ENCODE results near the gene HABP4. TPM values are rescaled to one million over a fixed set of nuclear protein-coding genes. Genes with fewer than 3 reads are reported as not detected.

Gene HABP4
- total and polyA plus RNA-seq, 2 donors from 2014 or later = 20.9 to 37.5 TPM

DNA sequence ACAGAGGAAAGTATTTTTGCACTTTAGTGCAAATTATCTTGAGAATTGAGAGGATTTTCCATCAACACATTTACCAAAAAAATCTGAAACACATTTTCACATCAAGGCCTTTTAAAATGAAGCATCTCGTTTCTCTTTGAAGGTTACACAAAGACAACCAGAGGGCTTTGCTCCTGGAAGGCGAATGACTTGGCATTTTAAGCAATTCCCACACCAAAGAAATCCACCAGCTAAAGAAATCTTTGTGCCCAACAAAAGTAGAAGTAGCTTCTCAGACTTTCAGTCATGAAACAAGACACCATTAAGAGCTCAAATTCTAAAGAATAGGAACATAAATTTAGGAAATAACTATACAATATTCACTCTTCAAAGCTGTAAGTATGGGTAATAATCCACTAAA lies 59.9 kb downstream of the HABP4 start:
- no peak overlapping the region for H3K9ac ChIP-seq (ENCODE audit: low read length in 3 of 3)
- no peaks in the 10 kb centered on the region for H3K27me3 ChIP-seq (ENCODE audit: control insufficient read depth, insufficient read depth, low read length)
- no peaks in the 10 kb centered on the region for H3K9me3 ChIP-seq (ENCODE audit: control insufficient read depth in 2 of 3, insufficient read depth in 1 of 3, low read length in 3 of 3)
- no peak for DNase-seq
- H3K4me3 ChIP-seq (ENCODE audit: low read length in 3 of 3) = no peak overlapping the region
- no peak overlapping the region for H3K27ac ChIP-seq (ENCODE audit: low read depth in 2 of 2, low read length in 2 of 2)
- TF ChIP-seq, protein P1, sequence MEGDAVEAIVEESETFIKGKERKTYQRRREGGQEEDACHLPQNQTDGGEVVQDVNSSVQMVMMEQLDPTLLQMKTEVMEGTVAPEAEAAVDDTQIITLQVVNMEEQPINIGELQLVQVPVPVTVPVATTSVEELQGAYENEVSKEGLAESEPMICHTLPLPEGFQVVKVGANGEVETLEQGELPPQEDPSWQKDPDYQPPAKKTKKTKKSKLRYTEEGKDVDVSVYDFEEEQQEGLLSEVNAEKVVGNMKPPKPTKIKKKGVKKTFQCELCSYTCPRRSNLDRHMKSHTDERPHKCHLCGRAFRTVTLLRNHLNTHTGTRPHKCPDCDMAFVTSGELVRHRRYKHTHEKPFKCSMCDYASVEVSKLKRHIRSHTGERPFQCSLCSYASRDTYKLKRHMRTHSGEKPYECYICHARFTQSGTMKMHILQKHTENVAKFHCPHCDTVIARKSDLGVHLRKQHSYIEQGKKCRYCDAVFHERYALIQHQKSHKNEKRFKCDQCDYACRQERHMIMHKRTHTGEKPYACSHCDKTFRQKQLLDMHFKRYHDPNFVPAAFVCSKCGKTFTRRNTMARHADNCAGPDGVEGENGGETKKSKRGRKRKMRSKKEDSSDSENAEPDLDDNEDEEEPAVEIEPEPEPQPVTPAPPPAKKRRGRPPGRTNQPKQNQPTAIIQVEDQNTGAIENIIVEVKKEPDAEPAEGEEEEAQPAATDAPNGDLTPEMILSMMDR (IDR thresholded peaks at IDR 0.05; ENCODE audit: borderline replicate concordance, extremely low read depth, insufficient read depth) = no peak
- intact Hi-C loops (cut with DNase I) = no loop called here
- FAIRE-seq = peak; percentile 15
- H3K4me1 ChIP-seq (ENCODE audit: control insufficient read depth in 2 of 3, insufficient read depth in 2 of 3, low read depth in 1 of 3, low read length in 3 of 3) = no peaks in the 10 kb centered on the region
- peaks cover 0 to 4% (median 3%) of the 10 kb centered on the region in 3 donors for H3K36me3 ChIP-seq (ENCODE audit: control insufficient read depth in 2 of 3, insufficient read depth in 3 of 3, low read length in 3 of 3)

DNA sequence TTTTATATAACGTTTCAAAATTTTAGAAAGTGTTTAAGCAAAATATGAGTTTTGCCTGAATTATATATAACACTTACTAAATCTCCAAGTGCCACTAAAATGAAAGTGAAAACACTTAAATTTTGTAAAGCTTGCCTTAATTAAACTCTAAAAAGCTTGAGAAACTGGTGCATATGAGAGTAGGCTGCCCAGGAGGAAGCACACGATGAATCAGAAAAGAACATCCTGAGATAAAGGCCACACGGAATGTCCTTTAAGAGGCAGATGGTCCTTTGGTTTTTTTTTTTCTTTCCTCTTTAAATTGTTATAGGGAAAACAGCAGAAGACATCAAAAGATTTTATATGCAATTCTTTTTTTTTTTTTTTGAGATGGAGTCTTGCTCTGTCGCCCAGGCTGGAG lies 60.3 kb downstream of the HABP4 start:
- TF ChIP-seq, protein P1 (IDR thresholded peaks at IDR 0.05; ENCODE audit: borderline replicate concordance, extremely low read depth, insufficient read depth) = no peak
- DNase-seq (no peak), FAIRE-seq (no peak)
- no peaks in the 10 kb centered on the region for H3K4me1 ChIP-seq (ENCODE audit: control insufficient read depth in 2 of 3, insufficient read depth in 2 of 3, low read depth in 1 of 3, low read length in 3 of 3)
- H3K9ac ChIP-seq (ENCODE audit: low read length in 3 of 3) = no peak overlapping the region
- H3K27ac ChIP-seq (ENCODE audit: low read depth in 2 of 2, low read length in 2 of 2) = no peak overlapping the region
- peaks cover 0 to 4% (median 3%) of the 10 kb centered on the region in 3 donors for H3K36me3 ChIP-seq (ENCODE audit: control insufficient read depth in 2 of 3, insufficient read depth in 3 of 3, low read length in 3 of 3)
- H3K27me3 ChIP-seq (ENCODE audit: control insufficient read depth, insufficient read depth, low read length) = no peaks in the 10 kb centered on the region
- no peaks in the 10 kb centered on the region for H3K9me3 ChIP-seq (ENCODE audit: control insufficient read depth in 2 of 3, insufficient read depth in 1 of 3, low read length in 3 of 3)
- no peak overlapping the region for H3K4me3 ChIP-seq (ENCODE audit: low read length in 3 of 3)
- intact Hi-C loops (cut with DNase I) = no loop called here

GRCh38 chr9:96512240-96512639 lies 62.3 kb downstream of the HABP4 start:
- no peak overlapping the region for H3K4me3 ChIP-seq (ENCODE audit: low read length in 3 of 3)
- intact Hi-C loops (cut with DNase I) = no loop called here
- TF ChIP-seq, protein P1 (IDR thresholded peaks at IDR 0.05; ENCODE audit: borderline replicate concordance, extremely low read depth, insufficient read depth) = no peak
- no peaks in the 10 kb centered on the region for H3K9me3 ChIP-seq (ENCODE audit: control insufficient read depth in 2 of 3, insufficient read depth in 1 of 3, low read length in 3 of 3)
- DNase-seq = no peak
- H3K4me1 ChIP-seq (ENCODE audit: control insufficient read depth in 2 of 3, insufficient read depth in 2 of 3, low read depth in 1 of 3, low read length in 3 of 3) = no peaks in the 10 kb centered on the region
- no peak for FAIRE-seq
- no peak overlapping the region for H3K27ac ChIP-seq (ENCODE audit: low read depth in 2 of 2, low read length in 2 of 2)
- H3K36me3 ChIP-seq (ENCODE audit: control insufficient read depth in 2 of 3, insufficient read depth in 3 of 3, low read length in 3 of 3) = peaks cover 0 to 4% (median 3%) of the 10 kb centered on the region in 3 donors
- H3K9ac ChIP-seq (ENCODE audit: low read length in 3 of 3) = no peak overlapping the region
- H3K27me3 ChIP-seq (ENCODE audit: control insufficient read depth, insufficient read depth, low read length) = no peaks in the 10 kb centered on the region

DNA sequence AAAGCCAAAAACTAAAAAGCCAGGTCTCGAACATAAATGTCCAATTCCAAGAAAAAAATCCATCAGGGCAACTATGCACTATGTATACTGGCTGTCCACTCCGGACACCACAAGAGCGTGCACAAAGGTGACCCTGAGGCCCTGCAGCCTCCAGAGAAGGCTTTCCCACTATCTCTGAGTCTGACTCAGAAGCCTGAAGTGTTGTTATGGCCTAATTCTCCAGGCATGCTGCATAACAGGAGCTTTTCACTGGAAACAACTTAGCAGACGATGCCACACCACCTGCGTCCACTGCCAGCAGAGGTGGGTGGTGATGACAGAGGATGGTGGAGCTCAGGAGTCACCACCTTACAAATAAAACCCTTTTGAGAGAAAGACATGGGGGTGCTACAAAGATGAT lies 63.7 kb downstream of the HABP4 start:
- H3K4me3 ChIP-seq (ENCODE audit: low read length in 3 of 3) = no peak overlapping the region
- intact Hi-C loops (cut with DNase I) = no loop called here
- H3K27me3 ChIP-seq (ENCODE audit: control insufficient read depth, insufficient read depth, low read length) = no peaks in the 10 kb centered on the region
- H3K36me3 ChIP-seq (ENCODE audit: control insufficient read depth in 2 of 3, insufficient read depth in 3 of 3, low read length in 3 of 3) = peaks cover 0 to 3% (median 0%) of the 10 kb centered on the region in 3 donors
- no peak overlapping the region for H3K27ac ChIP-seq (ENCODE audit: low read depth in 2 of 2, low read length in 2 of 2)
- DNase-seq = no peak
- H3K9ac ChIP-seq (ENCODE audit: low read length in 3 of 3) = no peak overlapping the region
- no peaks in the 10 kb centered on the region for H3K9me3 ChIP-seq (ENCODE audit: control insufficient read depth in 2 of 3, insufficient read depth in 1 of 3, low read length in 3 of 3)
- H3K4me1 ChIP-seq (ENCODE audit: control insufficient read depth in 2 of 3, insufficient read depth in 2 of 3, low read depth in 1 of 3, low read length in 3 of 3) = no peaks in the 10 kb centered on the region
- TF ChIP-seq, protein P1 (IDR thresholded peaks at IDR 0.05; ENCODE audit: borderline replicate concordance, extremely low read depth, insufficient read depth) = no peak
- no peak for FAIRE-seq

Measured in kidney (tissue), 14 donors.